ENCODE results near the gene SLAMF9.

GRCh38 chr1:159974350-159974965, 20.4 kb upstream of the SLAMF9 start:
- no peak for TF ChIP-seq EZH2 (IDR thresholded peaks at IDR 0.05; ENCODE audit: insufficient read depth, low read length)
- TF ChIP-seq CTCF (IDR thresholded peaks at IDR 0.05; ENCODE audit: insufficient read depth, low read depth, low read length), result no peak

All from astrocyte (in vitro differentiated cells and primary cell).